SH-SY5Y (cell line): ENCODE data around the gene ADARB2.

Source experiments
- GATA2 ChIP-seq: IDR thresholded peaks from 2 replicates; pipeline ENCODE4 v1.6.1; 2011; ENCODE audit warnings: mild to moderate bottlenecking, low read depth, low read length
- GATA3 ChIP-seq: IDR thresholded peaks from 2 replicates; pipeline ENCODE4 v1.6.1; 2011; ENCODE audit warnings: low read depth, mild to moderate bottlenecking, low read length, moderate library complexity

GRCh38 chr10:1186683-1186990 is 550.7 kb downstream of the ADARB2 start:
- TF ChIP-seq GATA2 = no peak
- no peak for TF ChIP-seq GATA3
